ENCODE measurements around the gene NOS3.
"Not testable (repeated sequence)": the region's sequence is repeated elsewhere in the genome, so short reads cannot be mapped to it uniquely, and the experiment has no call there.

Gene NOS3

DNA sequence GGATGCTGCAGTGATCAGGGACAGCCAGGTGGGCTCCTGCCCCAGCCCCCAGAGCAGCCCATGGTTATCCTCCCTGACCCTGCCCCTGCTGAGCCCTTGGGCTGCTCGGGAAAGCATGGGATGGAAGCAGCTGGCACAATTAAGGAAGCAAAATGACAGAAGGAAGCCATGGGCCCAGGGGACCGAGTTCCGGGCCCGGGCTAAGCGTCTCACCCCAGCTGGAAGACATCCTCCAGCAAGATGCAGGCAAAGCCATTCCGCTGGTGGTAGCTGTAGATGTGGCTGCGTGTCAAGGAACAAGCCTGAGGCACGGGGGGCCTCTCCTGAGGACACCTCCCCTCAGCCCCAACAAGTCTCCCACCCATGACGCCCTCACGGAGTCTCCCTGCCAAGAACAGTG lies 32.4 kb downstream of the NOS3 start:
- H3K4me3 ChIP-seq (ENCODE audit: low read depth, low read length): no peak overlapping the region
- TF ChIP-seq, protein P1, sequence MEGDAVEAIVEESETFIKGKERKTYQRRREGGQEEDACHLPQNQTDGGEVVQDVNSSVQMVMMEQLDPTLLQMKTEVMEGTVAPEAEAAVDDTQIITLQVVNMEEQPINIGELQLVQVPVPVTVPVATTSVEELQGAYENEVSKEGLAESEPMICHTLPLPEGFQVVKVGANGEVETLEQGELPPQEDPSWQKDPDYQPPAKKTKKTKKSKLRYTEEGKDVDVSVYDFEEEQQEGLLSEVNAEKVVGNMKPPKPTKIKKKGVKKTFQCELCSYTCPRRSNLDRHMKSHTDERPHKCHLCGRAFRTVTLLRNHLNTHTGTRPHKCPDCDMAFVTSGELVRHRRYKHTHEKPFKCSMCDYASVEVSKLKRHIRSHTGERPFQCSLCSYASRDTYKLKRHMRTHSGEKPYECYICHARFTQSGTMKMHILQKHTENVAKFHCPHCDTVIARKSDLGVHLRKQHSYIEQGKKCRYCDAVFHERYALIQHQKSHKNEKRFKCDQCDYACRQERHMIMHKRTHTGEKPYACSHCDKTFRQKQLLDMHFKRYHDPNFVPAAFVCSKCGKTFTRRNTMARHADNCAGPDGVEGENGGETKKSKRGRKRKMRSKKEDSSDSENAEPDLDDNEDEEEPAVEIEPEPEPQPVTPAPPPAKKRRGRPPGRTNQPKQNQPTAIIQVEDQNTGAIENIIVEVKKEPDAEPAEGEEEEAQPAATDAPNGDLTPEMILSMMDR (IDR thresholded peaks at IDR 0.05; ENCODE audit: insufficient read depth, low read depth, low read length, missing control alignments): no peak
- DNase-seq (ENCODE audit: low read depth): no peak

DNA sequence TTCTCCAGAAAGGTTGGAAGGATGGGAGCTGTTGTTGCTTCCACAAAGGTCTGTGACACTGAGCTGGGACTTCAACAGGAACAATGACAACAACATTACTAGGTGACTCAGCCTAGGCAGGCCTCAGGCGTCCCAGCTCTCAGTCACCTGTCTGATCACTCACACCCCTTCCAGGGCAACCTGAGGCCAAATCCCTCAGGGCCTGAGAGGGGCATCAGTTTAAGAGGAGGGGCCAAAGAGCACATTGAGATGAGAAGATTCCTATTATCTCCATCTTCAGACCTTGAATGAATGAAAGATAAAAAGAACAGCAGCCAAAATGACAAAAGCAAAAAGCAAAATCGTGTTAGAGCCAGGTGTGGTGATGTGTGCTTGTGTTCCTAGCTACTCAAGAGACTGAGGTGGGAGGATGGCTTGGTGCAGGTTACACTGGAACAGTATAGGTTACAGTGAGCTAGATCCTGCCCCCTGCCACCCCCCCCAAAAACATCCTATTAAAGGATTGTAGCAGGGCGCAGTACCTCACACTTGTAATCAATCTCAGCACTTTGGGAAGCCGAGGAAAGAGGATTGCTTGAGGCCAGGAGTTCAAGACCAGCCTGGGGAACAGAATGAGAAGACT lies 33.7 kb downstream of the NOS3 start, which contains the start of gene ATG9B:
Gene ATG9B (minus strand): TSS at position 60 of the 622 bp plus-strand sequence. CDS start 71 bp downstream, outside the sequence.
- H3K4me3 ChIP-seq (ENCODE audit: low read depth, low read length): no peak within 1 kb of the TSS
- DNase-seq (ENCODE audit: low read depth): no peak
- TF ChIP-seq, protein P1 (IDR thresholded peaks at IDR 0.05; ENCODE audit: insufficient read depth, low read depth, low read length, missing control alignments): no peak

DNA sequence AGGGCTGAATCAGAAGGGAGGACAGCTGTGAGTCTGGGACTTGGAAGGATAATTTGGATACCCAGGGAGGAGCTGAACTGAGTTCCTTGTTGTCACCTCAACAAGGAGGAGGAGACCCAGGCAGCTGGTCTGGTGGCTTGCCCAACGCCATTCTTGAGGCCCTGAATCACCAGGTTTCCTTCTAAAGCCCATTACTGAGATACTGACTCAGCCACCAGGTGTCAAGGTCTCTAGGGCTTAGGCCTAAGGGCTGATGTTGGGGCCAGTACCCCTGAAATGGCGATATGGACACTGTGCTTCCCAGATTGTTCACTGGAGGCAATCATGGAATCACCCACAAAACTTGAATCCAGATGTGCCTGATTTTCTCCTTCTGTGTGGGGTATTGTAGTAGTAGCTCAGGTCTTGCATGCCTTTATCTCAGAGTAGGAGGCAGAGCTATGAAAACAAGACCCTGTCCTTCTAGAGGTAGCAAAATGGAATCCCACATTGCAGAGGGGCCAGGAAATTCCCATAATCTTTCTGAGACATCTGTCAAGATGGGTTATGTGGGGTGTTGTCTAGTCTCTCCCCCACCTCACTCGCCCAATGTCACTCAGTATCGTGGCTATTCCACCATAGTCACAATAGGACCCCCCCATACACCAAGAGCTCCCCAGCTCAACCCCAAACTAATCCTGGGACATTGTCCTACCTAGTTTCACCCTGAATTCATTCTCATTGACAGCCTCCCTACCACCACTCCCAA lies 35.3 kb downstream of the NOS3 start:
- no peak overlapping the region for H3K4me3 ChIP-seq (ENCODE audit: low read depth, low read length)
- no peak for DNase-seq (ENCODE audit: low read depth)
- TF ChIP-seq, protein P1 (IDR thresholded peaks at IDR 0.05; ENCODE audit: insufficient read depth, low read depth, low read length, missing control alignments): no peak

DNA sequence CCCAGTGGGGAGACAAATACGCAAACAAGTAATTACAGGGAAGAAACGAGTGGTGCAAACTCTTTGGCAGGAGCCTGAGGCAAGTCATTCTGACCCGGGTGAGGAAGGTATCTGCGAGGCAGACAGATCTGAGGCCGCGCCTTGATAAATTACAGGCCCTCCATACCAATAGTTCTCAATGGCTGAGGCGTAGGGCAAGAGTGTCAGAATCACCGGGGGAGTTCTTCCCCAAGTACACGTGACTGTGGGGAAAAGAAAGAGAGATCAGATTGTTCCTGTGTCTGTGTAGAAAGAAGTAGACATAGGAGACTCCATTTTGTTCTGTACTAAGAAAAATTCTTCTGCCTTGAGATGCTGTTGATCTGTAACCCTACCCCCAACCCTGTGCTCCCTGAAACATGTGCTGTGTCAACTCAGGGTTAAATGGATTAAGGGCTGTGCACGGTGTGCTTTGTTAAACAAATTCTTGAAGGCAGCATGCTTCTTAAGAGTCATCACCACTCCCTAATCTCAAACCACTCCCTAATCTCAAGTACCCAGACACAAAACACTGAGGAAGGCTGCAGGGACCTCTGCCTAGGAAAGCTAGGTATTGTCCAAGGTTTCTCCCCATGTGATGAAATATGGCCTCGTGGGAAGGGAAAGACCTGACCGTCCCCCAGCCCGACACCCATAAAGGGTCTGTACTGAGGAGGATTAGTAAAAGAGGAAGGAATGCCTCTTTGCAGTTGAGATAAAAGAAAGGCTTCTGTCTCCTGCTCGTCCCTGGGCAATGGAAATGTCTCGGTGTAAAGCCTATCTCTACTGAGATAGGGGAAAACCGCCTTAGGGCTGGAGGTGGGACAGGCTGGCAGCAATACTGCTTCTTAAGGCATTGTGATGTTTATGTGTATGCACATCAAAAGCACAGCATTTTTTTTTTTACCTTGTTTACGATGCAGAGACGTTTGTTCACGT lies 36.2 kb downstream of the NOS3 start:
- not testable (repeated sequence) for H3K4me3 ChIP-seq (ENCODE audit: low read depth, low read length); DNase-seq (ENCODE audit: low read depth)

DNA sequence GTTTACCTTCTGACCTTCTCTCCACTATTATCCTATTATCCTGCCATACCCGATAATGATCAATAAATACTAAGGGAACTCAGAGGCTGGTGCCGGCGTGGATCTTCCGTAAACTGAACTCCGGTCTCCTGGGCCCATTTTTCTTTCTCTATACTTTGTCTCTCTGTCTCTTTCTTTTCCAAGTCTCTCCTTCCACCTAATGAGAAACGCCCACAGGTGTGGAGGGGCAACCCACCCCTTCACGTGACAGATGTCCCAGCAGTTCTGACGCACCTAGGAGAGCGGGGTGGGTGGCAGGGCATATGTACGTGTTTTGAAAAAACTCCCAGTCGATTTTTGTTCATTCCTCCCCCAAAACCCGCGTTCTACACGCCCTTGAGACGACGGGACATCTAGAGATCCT lies 36.9 kb downstream of the NOS3 start:
- H3K4me3 ChIP-seq (ENCODE audit: low read depth, low read length): peak overlapping the region; percentile 63
- not testable (repeated sequence) for DNase-seq (ENCODE audit: low read depth)

DNA sequence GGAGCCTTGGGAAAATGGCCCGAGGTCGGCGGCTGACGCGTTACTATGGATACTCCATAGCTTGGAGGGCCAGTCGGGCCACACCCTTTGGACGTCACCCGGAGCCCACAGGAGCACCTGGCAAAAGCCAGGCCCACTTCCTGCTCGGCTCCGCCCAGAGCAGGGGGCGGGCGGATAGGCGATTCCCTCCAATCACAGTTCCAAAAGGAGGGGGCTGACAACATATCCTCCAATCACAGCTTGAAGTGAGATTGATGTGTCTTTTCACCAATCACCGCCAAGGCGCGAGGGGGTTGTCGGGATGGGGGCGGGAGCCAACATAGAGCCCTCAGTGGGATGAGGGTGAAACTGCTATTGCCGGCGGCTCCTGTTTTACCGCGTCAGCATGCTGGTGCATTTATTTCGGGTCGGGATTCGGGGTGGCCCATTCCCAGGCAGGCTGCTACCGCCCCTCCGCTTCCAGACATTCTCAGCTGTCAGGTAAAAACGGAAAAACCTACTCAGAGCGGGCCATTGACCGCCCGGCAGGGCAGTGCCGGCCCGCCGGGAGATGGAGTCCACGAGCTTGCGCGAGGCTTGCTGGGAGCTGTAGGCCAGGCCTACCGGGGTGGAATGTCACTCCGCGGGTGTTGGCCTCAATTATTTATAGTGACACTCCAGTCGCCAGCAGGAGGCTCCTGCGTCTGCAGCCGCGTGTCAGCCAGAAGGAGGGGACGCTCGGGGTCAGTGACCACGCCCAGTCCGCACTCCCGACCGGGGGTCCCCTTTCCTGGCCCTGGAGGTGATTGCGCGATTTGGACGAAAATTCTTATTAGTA lies 37.5 kb downstream of the NOS3 start, which contains the start of gene ABCB8:
Gene ABCB8 (plus strand): TSS at position 320 of the 817 bp plus-strand sequence. CDS start 66 bp downstream, at position 386.
- peak within 1 kb of the TSS; percentile 63 for H3K4me3 ChIP-seq (ENCODE audit: low read depth, low read length)

More for the DNA sequence above, 37.5 kb downstream of the NOS3 start, which contains the start of gene ABCB8:
- TF ChIP-seq, protein P1 (IDR thresholded peaks at IDR 0.05; ENCODE audit: insufficient read depth, low read depth, low read length, missing control alignments): peak; percentile 41
- peak; percentile 99 for DNase-seq (ENCODE audit: low read depth)

Measured in GM12865 (cell line).